ENCODE results near the gene REV1.

- TF ChIP-seq CTCF (IDR thresholded peaks at IDR 0.05; ENCODE audit: low read length) (no peak), EZH2 (optimal IDR thresholded peaks at IDR 0.05; ENCODE audit: low read depth, low read length) (no peak), EZH2phosphoT487 (IDR thresholded peaks at IDR 0.05; ENCODE audit: low read length) (no peak)
These were observed 38.1 kb downstream of the REV1 start for GRCh38 chr2:99451686-99452085.
